Measurements from ENCODE around the gene MAPK8. TPM values are rescaled to one million over a fixed set of nuclear protein-coding genes. Genes with fewer than 3 reads are reported as not detected.

Gene MAPK8
- total RNA-seq, 1 experiment from 2014 or later, result 52.9 TPM

DNA sequence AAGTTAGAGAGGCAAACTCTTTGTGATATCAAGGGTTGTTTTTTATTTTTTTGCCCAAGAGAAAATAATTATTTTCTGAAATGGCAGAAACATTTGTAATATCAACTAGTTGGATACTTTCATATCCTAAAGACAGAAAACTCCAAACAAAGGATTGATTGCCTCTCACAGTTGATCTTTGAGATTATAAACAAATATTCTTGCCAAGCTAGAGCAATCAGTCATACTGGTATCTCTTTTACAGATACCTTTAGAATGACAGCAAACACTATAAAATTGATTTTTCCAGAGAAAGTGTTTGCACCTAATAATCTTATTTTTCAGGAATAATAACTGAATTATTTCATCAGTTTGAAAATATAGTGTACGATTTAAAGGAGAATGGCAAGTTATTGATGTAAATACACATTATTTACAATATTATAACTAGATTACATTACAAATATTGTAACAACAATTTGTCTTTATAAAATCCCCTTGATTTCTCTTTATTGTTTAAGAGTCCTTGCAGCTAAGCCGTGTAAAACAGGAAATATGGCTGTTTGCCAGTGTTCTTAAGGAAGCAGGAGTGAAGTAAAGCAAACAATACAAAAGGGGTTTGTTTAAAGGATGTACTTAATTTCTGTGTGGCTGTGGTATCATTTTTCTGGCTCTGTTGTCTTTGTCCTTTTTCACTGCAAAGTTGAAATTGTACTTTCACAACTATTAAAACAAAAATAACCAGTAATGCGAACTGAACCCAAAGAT lies 58.4 kb downstream of the MAPK8 start:
- Mint-ChIP-seq H3K4me3 (no peak overlapping the region), H3K4me1 (peaks cover 17% of the 10 kb centered on the region), H3K27me3 (ENCODE audit: low read depth) (no peaks in the 10 kb centered on the region), H3K36me3 (no peaks in the 10 kb centered on the region), H3K27ac (no peak overlapping the region), H3K9me3 (no peaks in the 10 kb centered on the region)
- TF ChIP-seq, protein P1, sequence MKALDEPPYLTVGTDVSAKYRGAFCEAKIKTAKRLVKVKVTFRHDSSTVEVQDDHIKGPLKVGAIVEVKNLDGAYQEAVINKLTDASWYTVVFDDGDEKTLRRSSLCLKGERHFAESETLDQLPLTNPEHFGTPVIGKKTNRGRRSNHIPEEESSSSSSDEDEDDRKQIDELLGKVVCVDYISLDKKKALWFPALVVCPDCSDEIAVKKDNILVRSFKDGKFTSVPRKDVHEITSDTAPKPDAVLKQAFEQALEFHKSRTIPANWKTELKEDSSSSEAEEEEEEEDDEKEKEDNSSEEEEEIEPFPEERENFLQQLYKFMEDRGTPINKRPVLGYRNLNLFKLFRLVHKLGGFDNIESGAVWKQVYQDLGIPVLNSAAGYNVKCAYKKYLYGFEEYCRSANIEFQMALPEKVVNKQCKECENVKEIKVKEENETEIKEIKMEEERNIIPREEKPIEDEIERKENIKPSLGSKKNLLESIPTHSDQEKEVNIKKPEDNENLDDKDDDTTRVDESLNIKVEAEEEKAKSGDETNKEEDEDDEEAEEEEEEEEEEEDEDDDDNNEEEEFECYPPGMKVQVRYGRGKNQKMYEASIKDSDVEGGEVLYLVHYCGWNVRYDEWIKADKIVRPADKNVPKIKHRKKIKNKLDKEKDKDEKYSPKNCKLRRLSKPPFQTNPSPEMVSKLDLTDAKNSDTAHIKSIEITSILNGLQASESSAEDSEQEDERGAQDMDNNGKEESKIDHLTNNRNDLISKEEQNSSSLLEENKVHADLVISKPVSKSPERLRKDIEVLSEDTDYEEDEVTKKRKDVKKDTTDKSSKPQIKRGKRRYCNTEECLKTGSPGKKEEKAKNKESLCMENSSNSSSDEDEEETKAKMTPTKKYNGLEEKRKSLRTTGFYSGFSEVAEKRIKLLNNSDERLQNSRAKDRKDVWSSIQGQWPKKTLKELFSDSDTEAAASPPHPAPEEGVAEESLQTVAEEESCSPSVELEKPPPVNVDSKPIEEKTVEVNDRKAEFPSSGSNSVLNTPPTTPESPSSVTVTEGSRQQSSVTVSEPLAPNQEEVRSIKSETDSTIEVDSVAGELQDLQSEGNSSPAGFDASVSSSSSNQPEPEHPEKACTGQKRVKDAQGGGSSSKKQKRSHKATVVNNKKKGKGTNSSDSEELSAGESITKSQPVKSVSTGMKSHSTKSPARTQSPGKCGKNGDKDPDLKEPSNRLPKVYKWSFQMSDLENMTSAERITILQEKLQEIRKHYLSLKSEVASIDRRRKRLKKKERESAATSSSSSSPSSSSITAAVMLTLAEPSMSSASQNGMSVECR (CRISPR knock-in tag; IDR thresholded peaks at IDR 0.05; ENCODE audit: borderline replicate concordance), result no peak
- TF ChIP-seq ZNF263 (CRISPR knock-in tag; IDR thresholded peaks at IDR 0.05; ENCODE audit: low read depth) (no peak), CBFB (CRISPR knock-in tag; IDR thresholded peaks at IDR 0.05; ENCODE audit: low read depth) (no peak), ZNF423 (CRISPR knock-in tag; IDR thresholded peaks at IDR 0.05) (no peak), SMAD3 (CRISPR knock-in tag; IDR thresholded peaks at IDR 0.05; ENCODE audit: borderline replicate concordance) (no peak), ZBTB21 (CRISPR knock-in tag; IDR thresholded peaks at IDR 0.05; ENCODE audit: borderline replicate concordance) (no peak), SOX15 (CRISPR knock-in tag; IDR thresholded peaks at IDR 0.05) (no peak), ZNF396 (CRISPR knock-in tag; IDR thresholded peaks at IDR 0.05; ENCODE audit: borderline replicate concordance) (no peak), CREM (CRISPR knock-in tag; IDR thresholded peaks at IDR 0.05) (no peak), JAZF1 (CRISPR knock-in tag; IDR thresholded peaks at IDR 0.05) (no peak), MXD4 (CRISPR knock-in tag; IDR thresholded peaks at IDR 0.05; ENCODE audit: borderline replicate concordance) (no peak)
- TF ChIP-seq, protein P2, sequence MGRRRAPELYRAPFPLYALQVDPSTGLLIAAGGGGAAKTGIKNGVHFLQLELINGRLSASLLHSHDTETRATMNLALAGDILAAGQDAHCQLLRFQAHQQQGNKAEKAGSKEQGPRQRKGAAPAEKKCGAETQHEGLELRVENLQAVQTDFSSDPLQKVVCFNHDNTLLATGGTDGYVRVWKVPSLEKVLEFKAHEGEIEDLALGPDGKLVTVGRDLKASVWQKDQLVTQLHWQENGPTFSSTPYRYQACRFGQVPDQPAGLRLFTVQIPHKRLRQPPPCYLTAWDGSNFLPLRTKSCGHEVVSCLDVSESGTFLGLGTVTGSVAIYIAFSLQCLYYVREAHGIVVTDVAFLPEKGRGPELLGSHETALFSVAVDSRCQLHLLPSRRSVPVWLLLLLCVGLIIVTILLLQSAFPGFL (CRISPR knock-in tag; IDR thresholded peaks at IDR 0.05; ENCODE audit: borderline replicate concordance), result no peak
- TF ChIP-seq, protein P3, sequence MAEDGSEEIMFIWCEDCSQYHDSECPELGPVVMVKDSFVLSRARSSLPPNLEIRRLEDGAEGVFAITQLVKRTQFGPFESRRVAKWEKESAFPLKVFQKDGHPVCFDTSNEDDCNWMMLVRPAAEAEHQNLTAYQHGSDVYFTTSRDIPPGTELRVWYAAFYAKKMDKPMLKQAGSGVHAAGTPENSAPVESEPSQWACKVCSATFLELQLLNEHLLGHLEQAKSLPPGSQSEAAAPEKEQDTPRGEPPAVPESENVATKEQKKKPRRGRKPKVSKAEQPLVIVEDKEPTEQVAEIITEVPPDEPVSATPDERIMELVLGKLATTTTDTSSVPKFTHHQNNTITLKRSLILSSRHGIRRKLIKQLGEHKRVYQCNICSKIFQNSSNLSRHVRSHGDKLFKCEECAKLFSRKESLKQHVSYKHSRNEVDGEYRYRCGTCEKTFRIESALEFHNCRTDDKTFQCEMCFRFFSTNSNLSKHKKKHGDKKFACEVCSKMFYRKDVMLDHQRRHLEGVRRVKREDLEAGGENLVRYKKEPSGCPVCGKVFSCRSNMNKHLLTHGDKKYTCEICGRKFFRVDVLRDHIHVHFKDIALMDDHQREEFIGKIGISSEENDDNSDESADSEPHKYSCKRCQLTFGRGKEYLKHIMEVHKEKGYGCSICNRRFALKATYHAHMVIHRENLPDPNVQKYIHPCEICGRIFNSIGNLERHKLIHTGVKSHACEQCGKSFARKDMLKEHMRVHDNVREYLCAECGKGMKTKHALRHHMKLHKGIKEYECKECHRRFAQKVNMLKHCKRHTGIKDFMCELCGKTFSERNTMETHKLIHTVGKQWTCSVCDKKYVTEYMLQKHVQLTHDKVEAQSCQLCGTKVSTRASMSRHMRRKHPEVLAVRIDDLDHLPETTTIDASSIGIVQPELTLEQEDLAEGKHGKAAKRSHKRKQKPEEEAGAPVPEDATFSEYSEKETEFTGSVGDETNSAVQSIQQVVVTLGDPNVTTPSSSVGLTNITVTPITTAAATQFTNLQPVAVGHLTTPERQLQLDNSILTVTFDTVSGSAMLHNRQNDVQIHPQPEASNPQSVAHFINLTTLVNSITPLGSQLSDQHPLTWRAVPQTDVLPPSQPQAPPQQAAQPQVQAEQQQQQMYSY (CRISPR knock-in tag; IDR thresholded peaks at IDR 0.05), result no peak
- TF ChIP-seq, protein P4, sequence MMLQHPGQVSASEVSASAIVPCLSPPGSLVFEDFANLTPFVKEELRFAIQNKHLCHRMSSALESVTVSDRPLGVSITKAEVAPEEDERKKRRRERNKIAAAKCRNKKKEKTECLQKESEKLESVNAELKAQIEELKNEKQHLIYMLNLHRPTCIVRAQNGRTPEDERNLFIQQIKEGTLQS (CRISPR knock-in tag; conservative IDR thresholded peaks at IDR 0.05), result no peak
- TF ChIP-seq, protein P5, sequence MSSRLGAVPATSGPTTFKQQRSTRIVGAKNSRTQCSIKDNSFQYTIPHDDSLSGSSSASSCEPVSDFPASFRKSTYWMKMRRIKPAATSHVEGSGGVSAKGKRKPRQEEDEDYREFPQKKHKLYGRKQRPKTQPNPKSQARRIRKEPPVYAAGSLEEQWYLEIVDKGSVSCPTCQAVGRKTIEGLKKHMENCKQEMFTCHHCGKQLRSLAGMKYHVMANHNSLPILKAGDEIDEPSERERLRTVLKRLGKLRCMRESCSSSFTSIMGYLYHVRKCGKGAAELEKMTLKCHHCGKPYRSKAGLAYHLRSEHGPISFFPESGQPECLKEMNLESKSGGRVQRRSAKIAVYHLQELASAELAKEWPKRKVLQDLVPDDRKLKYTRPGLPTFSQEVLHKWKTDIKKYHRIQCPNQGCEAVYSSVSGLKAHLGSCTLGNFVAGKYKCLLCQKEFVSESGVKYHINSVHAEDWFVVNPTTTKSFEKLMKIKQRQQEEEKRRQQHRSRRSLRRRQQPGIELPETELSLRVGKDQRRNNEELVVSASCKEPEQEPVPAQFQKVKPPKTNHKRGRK (CRISPR knock-in tag; IDR thresholded peaks at IDR 0.05; ENCODE audit: borderline replicate concordance), result no peak
- TF ChIP-seq, protein P6, sequence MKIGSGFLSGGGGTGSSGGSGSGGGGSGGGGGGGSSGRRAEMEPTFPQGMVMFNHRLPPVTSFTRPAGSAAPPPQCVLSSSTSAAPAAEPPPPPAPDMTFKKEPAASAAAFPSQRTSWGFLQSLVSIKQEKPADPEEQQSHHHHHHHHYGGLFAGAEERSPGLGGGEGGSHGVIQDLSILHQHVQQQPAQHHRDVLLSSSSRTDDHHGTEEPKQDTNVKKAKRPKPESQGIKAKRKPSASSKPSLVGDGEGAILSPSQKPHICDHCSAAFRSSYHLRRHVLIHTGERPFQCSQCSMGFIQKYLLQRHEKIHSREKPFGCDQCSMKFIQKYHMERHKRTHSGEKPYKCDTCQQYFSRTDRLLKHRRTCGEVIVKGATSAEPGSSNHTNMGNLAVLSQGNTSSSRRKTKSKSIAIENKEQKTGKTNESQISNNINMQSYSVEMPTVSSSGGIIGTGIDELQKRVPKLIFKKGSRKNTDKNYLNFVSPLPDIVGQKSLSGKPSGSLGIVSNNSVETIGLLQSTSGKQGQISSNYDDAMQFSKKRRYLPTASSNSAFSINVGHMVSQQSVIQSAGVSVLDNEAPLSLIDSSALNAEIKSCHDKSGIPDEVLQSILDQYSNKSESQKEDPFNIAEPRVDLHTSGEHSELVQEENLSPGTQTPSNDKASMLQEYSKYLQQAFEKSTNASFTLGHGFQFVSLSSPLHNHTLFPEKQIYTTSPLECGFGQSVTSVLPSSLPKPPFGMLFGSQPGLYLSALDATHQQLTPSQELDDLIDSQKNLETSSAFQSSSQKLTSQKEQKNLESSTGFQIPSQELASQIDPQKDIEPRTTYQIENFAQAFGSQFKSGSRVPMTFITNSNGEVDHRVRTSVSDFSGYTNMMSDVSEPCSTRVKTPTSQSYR (CRISPR knock-in tag; IDR thresholded peaks at IDR 0.05), result no peak
- CTCF ChIA-PET, result interaction anchor here (0.7 to 3.8 kb wide), 13 partner anchors 19 to 293 kb away, joined by 3 to 40 read pairs (median 4); no protein-coding TSS in a partner anchor
- ATAC-seq (no peak), DNase-seq (ENCODE audit: low spot score) (no peak)
- POLR2A ChIA-PET, result no interaction called here
